GM21529 (cell line): Measurements from ENCODE around the gene COMT.
"Not testable (repeated sequence)": the region's sequence is repeated elsewhere in the genome, so short reads cannot be mapped to it uniquely, and the experiment has no call there.

ENCODE experiments used
- ATAC-seq: cut with Tn5 transposase; IDR thresholded peaks from one replicate; pipeline ENCODE4 v1.9.1; 2021; ENCODE audit not compliant: unreplicated experiment

Gene COMT

GRCh38 chr22:19907902-19908301 lies 33.7 kb upstream of the COMT start:
- not testable (repeated sequence) for ATAC-seq

DNA sequence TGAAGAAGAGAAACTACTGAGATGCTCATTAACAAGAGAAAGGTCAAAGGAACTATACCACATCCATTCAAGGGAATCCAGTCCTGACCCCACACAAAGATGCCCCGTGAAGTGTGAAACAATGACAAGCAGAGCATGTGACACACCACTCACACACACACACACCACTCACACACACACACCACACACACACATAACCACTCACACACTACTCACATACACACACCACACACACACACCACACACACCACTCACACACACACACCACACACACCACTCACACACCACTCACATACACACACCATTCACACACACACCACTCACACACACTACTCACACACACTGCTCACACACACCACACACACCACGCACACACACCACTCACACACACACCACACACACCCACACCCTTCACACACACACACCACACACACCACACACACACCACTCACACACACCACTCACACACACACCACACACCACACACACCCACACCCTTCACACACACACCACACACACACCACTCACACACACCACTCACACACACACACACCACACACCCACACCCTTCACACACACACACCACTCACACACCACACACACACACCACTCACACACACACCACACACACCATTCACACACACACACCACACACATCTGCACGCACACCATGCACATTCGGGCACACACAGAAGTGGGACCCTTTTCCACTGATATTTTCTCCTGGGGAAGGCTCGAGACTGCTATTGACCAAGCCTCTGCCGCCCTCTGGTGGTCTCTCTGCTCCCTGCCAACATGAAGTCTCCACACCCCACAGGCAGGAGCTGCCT lies 32.0 kb upstream of the COMT start:
- ATAC-seq = no peak

DNA sequence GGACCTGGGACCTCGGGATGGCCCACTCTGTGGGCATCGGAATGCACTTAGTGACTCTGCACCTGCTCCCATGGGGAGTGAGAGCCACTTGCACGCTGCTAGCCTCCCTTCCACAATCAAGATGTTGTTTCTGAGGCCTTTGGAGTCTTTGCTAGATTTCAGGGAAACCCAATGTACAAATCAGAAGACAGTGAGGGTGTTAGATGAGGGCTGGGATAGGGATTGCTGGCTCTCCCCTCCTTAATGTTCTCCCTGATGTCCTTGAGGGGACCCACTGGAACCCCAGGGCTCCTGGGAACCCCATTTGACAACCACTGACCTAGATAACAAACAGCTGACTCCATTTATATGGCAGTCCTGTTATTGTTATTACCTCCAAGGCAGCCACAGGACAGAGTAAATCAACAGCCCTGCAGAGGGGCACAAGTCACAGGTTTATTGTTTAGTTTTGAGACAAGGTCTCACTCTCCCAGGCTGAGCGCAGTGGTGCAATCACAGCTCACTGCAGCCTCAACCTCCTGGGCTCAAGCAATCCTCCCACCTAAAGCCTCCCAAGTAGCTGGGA lies 31.3 kb upstream of the COMT start:
- ATAC-seq = no peak

GRCh38 chr22:19911540-19912270 lies 29.9 kb upstream of the COMT start:
- ATAC-seq = no peak

DNA sequence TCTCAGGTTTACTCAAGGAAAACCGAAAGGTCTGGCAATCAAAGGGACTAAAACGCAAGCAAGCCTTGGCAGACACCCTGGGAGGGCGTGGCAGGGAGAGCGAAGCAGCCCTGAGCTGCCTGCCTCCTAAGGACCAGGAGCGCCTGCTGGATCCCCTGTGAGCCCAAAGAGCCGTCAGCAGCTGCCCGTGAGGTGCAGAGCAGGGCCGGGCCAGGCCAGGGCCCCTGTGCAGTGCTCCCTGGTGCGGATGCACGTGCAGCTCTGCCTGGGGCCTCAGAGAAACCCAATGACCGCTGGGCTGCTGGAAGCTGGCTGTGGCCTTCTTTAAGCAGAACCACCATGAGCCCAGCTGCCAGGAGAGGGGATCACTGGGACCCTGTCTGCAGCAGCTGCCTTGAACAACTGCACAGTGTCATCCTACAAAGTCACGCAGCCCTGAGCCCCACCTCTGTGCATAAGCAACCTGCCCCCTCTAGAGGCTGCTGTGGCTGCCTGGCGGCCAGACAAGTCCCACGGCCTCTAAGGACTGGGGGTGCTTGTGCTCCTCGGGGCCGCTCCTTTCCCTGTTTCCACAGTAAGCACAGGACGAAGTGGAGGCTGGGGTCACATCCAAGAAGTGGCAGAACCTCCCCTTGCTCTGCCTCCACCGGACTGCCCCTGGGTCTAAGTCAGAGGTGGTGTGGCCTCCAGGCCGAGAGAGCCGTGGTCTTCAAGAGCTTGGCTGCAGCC lies 29.1 kb upstream of the COMT start:
- no peak for ATAC-seq

DNA sequence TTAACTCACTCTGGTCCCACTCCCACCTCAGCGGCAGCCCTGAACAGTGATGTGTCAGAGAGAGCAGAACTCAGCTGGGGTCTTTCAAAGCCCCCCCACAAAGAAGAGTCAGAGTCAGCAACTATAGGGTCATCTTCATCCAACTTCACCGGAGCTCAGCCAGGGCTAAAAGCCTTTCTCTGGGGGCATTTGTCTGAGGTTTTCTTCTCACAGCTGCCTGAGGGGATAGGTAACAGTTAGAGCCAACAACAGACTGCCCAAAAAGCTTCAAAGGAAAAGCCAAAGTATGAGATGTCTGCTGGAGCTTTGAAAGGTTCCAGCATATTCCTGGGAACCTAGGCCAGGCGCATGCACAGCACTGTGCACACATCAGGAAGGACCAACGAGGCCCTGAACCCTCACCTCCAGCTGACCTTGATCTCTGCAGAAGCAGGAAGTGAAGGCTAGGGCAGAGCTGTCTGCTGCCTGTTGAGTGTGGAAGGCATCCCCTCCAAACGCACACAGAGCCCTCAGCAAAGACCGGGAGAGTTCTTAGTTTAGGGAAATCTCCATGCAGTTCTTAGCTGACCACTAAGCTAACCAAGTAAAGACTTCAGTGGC lies 28.1 kb upstream of the COMT start:
- no peak for ATAC-seq

- ATAC-seq = no peak
Observed at GRCh38 chr22:19914201-19914943, 27.2 kb upstream of the COMT start.

GRCh38 chr22:19915287-19915954 lies 26.2 kb upstream of the COMT start:
- ATAC-seq = no peak

- no peak for ATAC-seq
Observed at GRCh38 chr22:19916006-19916405, 25.6 kb upstream of the COMT start.

DNA sequence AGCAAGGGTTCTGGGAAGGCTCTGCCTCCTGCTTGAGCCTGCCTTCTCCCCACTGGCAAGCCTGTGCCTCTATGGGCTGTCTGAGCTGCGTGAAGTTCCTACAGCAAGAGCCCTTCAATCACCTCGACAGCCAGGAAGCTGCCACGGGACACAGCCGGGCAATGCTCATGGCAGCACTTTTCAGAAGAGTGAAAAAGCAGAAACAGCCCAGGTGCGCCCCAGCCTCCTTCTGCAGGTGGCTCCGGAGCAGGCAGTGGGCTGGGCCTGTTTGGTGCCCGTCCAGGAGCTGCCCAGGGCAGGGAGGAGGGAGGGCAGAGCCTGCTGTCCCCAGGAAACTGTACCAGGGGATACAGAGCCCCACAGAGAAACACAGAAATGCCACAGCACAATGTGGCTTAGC lies 24.6 kb upstream of the COMT start:
- ATAC-seq = no peak

- ATAC-seq = no peak
Observed at GRCh38 chr22:19917389-19918138, 24.0 kb upstream of the COMT start.

- ATAC-seq = no peak
Observed at GRCh38 chr22:19918332-19919106, 23.1 kb upstream of the COMT start.

DNA sequence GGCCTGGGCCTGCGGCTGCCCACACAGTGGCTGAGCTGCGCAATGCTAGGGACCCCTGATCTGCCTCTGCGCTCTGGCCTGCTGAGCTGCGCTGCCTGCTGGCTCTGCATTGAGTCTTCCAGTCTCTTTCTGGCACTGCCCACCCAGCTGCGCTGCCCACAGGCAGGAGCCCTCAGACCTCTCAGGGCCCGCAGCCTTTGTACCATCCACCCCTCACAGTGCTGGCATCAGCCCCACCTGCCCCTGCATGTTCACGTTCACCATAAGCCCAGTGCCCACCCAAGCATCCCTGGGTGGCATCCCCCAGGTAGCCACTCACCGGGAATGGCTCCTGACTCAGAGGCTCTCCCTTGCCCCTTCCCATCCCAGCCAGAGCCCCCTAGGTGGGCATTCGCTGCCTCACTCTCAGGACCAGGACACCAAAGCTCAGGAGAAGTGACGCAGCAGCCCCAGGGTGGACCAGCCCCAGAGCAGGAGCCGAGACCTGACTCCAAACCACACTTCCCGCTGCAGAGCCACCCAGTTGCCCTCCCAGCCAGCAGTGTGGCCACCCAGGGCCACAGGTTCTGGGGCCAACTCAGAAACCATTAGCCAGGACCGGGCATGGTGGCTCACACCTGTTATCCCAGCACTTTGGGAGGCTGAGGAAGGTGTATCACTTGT lies 21.7 kb upstream of the COMT start:
- ATAC-seq = no peak

DNA sequence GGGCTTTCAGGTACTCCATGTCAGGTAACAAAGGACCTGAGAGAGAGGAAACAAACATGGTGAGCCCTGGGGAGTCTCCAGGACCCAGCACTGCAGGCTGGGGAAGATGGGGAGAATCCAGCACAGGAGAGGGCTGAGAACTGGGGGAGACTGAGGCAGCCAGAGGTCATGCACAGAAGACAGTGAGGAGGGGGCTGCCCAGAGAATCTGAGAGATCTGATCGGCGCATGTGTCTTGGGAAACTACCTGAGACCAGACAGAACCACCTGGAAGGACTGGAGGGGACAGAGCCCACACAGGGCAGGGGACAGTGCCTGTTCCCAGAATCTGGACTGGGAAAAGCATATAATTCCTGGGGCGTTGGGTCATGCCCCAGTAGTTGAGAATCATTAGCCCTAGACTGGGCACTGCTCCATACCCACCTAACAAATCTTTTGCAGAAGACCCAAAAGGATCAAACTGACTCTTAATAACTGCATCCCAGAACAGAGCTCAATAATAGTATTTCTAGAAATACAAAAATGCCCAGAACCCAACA lies 20.0 kb upstream of the COMT start:
- ATAC-seq = no peak

GRCh38 chr22:19923914-19924513 lies 17.6 kb upstream of the COMT start:
- no peak for ATAC-seq

DNA sequence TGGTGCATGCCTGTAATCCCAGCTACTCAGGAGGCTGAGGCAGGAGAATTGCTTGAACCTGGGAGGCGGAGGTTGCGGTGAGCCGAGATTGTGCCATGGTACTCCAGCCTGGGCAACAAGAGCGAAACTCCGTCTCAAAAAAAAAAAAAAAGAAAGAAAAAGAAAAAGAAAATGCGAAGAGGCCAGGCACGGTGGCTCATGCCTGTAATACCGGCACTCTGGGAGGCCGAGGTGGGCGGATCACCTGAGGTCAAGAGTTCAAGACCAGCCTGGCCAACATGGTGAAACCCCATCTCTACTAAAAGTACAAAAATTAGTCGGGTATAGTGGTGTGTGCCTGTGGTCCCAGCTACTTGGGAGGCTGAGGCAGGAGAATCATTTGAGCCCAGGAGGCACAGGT lies 15.5 kb upstream of the COMT start:
- ATAC-seq = not testable (repeated sequence)

DNA sequence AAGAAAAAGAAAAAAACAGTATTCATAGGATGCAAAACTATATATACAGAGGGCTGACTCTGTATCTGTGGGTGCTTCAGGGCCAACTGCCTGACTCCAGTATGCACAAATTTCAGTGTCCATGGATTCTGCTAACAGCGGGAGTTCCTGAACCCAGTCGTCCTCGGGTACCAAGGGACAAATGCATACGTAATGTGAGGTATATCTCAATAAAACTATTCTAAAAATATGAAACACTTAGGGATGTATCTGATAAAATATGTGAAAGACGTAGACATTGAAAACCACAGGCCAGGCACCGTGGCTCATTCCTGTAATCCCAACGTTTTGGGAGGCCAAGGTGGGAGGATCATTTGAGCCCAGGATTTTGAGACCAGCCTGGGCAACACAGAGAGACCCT lies 13.9 kb upstream of the COMT start:
- no peak for ATAC-seq
